Astrocyte of the cerebellum (primary cell): ENCODE data around the gene PLAC1.

Experiments
- DNase-seq: peaks from one replicate; pipeline ENCODE4 v3.0.0-alpha.2; 2011; ENCODE audit warnings: low read depth
- H3K4me3 ChIP-seq: 2 replicates; pipeline ENCODE4 v1.5.1; 2011; ENCODE audit warnings: mild to moderate bottlenecking, low read depth, low read length, moderate library complexity
- CTCF ChIP-seq: IDR thresholded peaks from 2 replicates; pipeline ENCODE4 v1.5.1; 2012; ENCODE audit warnings: low read length, low read depth, moderate library complexity, mild to moderate bottlenecking; ENCODE audit errors: missing control alignments
- in situ Hi-C: cut with HindIII; loops from 2 replicates; pipeline ENCODE4 v1.10.0; 2017; ENCODE audit warnings: low sequenced_read_pairs

Gene PLAC1

GRCh38 chrX:134660627-134661026 lies 2.4 kb upstream of the PLAC1 start:
- DNase-seq = no peak
- in situ Hi-C loops = no loop called here
- no peak overlapping the region for H3K4me3 ChIP-seq
- no peak for TF ChIP-seq CTCF

GRCh38 chrX:134659761-134660160 lies 1.5 kb upstream of the PLAC1 start:
- in situ Hi-C loops = no loop called here
- TF ChIP-seq CTCF = no peak
- DNase-seq = no peak
- no peak overlapping the region for H3K4me3 ChIP-seq

- no peak for TF ChIP-seq CTCF
- in situ Hi-C loops = no loop called here
- no peak for DNase-seq
Measured at GRCh38 chrX:134658760-134659023, 421 bp upstream of the PLAC1 start.

GRCh38 chrX:134654398-134655012 lies 3.8 kb downstream of the PLAC1 start:
- in situ Hi-C loops = no loop called here

More at GRCh38 chrX:134658760-134659023, 421 bp upstream of the PLAC1 start:
- no peak overlapping the region for H3K4me3 ChIP-seq

GRCh38 chrX:134653835-134654234 lies 4.4 kb downstream of the PLAC1 start:
- DNase-seq = no peak
- no peak for TF ChIP-seq CTCF
- no peak overlapping the region for H3K4me3 ChIP-seq
- in situ Hi-C loops = no loop called here

More at GRCh38 chrX:134654398-134655012, 3.8 kb downstream of the PLAC1 start:
- no peak overlapping the region for H3K4me3 ChIP-seq
- DNase-seq = no peak
- no peak for TF ChIP-seq CTCF

GRCh38 chrX:134650701-134651100 lies 7.6 kb downstream of the PLAC1 start:
- no peak for DNase-seq
- TF ChIP-seq CTCF = no peak
- in situ Hi-C loops = no loop called here
- H3K4me3 ChIP-seq = no peak overlapping the region

- no peak for DNase-seq
Measured at GRCh38 chrX:134649770-134650169, 8.5 kb downstream of the PLAC1 start.

More at GRCh38 chrX:134649770-134650169, 8.5 kb downstream of the PLAC1 start:
- no peak overlapping the region for H3K4me3 ChIP-seq
- in situ Hi-C loops = no loop called here
- no peak for TF ChIP-seq CTCF
